Stimulated activated CD4-positive, alpha-beta T cell treated with anti-CD3 and anti-CD28 coated beads, Interleukin-1b, Interleukin-23, amount 100 ng/mL, for 4 hours (primary cell): Measurements from ENCODE around the gene BICDL1.

Experiments
- DNase-seq, 2 donors: peaks; one replicate each; pipeline ENCODE4 v3.0.0-alpha.2; 2020; ENCODE audit warnings: low read depth in 2 of 2

The BICDL1 gene

DNA sequence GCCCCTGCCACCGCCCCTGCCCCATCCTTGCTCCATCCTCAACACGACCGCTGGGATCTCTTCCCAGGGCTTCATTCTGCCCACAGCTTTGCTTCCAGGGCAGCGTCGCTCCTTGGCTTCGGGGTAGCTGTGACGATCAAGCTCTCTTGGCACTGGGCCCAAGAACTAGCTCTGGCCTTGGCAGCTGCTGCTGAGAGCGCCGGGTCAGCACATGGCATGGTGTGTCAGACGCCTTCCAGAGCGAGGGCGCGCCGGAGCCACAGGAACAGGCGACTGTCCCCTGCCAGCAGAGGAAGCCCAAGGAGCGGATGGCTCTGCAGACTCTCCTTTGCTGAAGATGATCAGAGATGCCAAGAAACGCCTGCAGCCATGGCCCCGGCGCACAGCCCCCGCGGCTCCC, 111.6 kb downstream of the BICDL1 start:
- DNase-seq = no peak

DNA sequence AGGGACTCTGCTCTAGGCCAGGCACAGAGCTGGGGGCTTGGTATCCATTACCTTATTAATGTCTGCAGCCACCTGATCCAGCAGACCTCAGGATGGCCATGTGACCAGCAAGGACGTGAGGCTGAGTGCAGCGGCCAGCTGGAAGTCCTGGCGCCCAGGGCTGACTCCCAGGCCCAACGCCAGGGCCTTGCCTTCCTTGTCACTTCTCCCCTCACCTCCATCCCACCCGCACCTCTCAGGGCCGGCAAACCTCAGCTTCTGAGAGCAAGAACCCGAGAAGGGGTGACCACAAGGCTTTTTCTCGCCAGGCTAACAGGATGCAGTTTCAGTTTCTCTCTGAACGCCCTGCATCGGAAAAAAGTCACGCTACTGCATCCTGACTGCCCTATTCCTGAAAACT, 112.1 kb downstream of the BICDL1 start:
- no peak for DNase-seq

DNA sequence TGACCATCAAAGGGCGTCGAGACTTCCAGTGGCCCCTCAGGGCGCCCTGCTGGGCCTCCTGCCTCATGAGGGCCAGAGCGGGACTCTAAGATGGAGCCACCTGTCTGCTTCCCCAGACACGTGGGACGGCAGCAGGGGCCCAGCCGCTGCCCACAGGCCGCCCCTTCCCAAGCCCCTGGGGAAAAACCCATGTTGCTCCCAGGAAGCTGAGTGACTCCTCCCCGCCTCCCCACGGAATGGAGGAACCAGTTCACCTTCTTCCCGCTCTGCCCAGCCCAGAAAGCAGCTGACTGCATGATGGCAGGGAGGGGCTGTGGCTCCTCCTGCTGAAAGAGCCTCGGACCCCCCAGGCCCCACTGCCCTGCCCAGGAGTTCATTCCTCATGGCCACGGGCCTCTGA, 112.6 kb downstream of the BICDL1 start:
- DNase-seq = no peak

- no peak for DNase-seq
These were observed 113.4 kb downstream of the BICDL1 start for GRCh38 chr12:120102189-120103043.

- DNase-seq = no peak
These were observed 114.0 kb downstream of the BICDL1 start for GRCh38 chr12:120103044-120103338.

DNA sequence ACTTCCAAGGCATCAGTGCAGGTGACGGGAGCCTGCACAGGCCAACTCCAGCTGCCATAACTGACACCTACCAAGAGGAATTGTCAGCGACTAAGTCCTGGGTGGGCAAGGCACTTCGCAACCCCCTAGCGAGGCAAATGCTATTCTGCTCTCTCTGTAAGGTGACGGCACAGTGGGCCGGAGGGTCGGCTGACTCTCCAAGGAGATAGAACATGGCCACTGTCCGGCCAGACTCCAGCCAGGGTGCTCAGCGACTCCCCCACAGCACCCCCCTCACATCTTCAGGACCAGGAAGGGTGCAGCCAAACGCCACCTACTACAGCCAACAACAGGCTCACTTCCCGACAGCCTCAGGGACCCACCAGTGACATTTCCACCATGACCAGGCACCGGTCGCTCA, 114.3 kb downstream of the BICDL1 start:
- DNase-seq = no peak

- no peak for DNase-seq
These were observed 117.1 kb downstream of the BICDL1 start for GRCh38 chr12:120106151-120106550.

- DNase-seq = no peak
These were observed 120.7 kb downstream of the BICDL1 start for GRCh38 chr12:120109570-120110267.

DNA sequence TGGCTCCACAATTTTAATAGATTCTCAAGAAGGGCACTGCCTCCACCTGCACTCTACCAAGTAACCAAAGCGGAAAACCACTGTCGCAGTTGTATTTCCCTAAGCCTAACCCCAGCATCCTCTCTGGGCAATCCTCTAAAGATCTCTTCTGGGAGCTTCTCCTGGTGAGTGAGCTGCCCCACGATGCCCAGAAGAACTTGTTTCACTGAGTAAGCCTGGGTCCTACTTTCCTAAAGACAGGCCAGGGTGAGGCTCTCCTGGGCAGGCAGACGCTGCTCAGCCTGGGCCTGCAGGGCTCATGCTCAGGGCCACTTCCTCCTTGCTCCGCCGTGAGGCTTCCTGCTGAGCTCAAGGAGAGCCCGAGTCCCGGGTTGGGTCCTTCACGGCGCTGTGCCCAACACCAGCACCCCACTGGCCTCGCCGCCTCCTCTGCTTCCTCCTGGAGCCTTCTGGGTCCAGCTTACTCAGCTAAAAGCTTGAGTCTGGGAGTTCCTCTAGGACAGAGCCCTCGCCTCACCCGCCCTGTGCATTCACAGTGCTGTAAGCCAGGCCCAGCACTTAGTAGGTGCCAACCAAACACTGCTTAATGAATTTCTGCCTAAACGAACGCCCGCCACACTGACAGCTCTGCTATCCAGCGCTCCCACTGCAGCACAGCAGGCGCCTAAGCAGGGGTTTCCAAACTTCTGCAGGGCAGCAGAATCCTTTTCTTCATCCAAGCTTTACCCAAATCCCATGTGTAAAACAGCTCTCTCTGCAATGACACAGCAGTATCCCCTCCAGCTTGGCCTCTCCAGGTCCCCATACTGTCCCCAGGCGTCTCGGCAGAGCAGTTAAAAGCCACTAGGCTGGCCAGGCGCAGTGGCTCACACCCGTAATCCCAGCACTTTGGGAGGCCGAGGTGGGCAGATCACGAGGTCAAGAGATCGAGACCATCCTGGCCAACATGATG, 121.8 kb downstream of the BICDL1 start:
- peak in 1 of 2 donors; percentile 26 for DNase-seq

GRCh38 chr12:120115066-120115465, 126.0 kb downstream of the BICDL1 start:
- DNase-seq = no peak

DNA sequence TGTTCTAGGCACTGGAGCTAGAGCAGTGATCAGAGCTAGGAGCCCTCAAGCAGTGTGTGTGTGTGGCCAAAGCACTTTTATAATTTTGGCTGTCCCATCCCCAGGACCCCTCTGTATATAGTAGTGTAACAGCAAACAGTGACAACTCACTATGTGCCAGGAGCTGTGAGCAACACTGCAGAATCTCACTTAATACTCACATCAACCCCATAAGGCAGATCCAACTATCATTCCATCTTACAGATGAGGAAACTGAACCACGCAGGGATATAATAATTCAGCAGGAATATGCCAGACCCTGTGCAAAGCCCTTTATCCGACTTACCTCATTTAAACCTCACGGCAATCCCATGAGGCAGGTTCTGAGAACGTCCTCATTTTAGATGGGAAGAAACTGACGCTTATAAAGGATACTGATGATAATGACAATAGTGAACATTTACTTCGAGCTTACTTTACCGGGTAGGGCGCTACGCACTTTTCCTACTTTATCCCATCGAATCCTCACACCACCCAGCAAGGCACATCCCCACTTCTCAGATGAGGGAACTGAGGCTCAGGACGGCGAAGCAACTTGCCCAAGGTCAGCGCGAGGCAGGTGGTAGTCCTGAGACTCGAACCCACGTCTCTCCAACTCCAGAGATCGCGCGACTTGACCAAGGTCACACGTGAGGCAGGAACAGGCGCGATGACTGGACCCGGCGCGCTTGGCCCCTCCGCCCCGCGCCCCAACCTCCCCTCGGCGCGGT, 126.8 kb downstream of the BICDL1 start:
- no peak for DNase-seq

DNA sequence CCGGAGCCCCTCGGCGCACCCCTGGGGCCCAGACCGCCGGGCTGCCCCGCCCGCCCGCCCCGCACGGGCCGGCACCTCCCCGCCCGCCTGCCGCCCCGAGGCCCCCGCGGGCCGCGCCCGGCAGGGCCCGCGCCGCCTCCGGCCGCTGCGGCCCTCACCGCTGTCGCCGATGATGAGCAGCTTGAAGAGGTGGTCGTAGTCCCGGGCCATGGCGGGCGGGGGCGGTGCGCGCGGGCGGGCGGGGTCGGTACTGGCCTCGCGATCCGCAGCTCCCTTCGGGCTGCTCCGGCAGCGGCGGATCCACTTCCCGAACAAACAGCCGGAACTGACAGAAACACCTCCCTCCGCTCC, 127.4 kb downstream of the BICDL1 start, which contains the start of gene RAB35:
Gene RAB35 (minus strand): TSS at position 313 of the 351 bp plus-strand sequence. CDS start 103 bp downstream, at position 210.
- no peak for DNase-seq

GRCh38 chr12:120116792-120117651, 128.0 kb downstream of the BICDL1 start:
- DNase-seq = peak; percentile 98

DNA sequence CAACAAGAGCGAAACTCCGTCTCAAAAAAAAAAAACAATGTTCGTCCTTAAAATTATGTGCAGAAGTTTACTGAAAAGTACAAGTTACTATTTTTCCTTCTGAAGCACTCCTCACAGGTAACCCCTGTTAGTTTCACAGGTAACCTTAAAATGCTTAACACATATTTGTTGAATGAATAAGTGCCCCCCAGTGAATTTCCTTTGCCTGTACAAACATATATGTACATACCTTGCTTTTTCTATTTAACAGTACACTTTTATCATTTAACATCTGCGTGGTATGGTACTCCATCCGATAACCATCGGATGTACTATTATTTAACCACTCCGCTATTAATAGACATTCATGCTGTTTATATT, 128.9 kb downstream of the BICDL1 start:
- DNase-seq = no peak

DNA sequence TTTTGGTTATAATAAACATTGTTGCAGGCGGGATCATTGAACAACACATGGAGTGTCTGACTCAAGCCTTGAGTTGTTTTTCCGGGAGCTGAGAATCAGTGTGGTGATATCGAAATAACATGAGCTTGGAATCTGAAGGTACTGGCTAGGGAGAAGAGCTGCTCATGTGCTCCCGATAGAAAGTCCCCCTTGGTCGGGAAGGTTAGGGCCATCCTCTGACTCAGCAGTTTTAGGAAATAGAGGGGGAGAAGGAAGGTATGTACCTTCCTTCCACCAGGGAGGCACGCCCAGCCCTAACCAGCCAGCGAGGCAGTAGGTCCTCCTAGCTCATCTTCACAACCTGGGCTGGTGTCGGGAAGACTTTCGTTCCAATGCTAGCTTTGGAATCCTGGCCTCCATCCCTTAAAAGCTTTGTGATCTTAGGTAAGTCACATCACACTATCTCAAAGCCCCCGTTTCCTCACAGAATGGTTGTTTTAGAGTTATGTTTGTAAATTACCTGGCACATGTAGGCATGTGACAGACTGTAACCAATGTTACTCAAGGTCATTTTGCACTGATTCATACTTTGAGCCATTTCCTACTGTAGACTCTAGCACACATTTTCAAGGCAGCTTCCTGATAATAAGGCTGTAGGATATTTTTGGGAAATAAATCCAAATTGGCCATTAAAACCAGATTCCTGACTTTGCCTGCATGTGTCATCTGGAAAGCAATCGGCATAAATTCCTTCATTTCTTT, 129.5 kb downstream of the BICDL1 start:
- no peak for DNase-seq

- DNase-seq = no peak
These were observed 130.4 kb downstream of the BICDL1 start for GRCh38 chr12:120119271-120119973.

DNA sequence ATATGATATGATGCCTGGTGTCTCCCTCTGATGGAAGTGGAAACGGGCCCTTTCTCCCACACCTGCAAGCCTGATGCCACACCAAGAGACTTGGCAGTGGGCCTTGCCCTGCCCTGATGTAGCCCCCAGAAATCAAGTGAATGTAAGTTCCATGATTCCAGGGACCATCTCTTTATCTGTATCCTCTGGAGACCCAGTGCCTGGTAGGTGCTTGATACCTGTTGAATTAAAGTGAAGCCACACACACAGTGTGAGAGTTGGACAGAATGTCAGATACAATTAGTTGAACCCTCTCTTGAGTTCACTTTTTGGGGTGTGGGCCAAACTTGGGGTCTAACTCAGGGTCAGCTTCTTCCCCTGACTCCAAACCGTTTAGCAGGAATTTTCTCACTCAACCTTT, 132.3 kb downstream of the BICDL1 start:
- DNase-seq = no peak

DNA sequence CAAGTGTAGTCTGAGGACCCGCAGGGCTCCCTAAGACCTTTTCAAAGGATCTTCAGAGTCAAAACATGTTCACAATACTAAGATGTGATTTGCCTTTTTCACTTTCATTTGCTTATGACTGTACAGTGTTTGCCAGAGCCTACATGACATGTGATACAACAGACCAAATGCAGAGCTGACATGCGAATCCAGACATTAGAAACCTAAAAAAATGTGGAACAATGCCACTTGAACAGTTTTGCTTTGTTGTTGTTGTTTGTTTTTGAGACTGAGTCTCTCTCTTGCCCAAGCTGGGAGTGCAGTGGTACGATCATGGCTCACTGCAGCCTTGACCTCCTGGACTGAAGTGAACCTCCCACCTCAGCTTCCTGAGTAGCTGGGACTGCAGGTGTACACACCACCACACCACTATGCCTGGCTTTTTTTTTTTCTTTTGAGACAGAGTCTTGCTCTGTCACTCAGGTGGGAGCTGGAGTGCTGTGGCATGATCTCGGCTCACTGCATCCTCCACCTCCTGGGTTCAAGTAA, 132.8 kb downstream of the BICDL1 start:
- no peak for DNase-seq

DNA sequence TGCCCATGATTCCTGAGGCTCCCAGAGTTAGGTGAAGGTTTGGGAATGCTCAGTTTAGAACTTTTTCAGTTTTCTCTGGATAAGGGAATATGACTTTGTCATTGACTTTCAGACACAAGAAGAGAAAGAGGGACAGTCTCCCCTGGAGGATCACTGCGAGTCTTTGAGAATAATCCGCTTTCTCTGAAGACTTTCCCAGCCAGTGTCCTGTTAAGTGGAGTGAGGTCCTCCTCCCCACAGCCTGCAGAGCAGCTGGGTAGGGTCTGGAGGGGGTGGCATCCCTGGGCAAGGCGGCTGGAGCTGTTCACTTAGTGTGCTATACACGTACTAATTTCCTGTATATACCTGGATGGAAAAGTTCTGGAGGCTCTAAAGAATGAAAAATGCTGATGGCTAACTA, 136.0 kb downstream of the BICDL1 start:
- no peak for DNase-seq
